PC-9 (cell line): ENCODE results near the gene VSIG8. TPM values are rescaled to one million over a fixed set of nuclear protein-coding genes. Genes with fewer than 3 reads are reported as not detected.

Source experiments
- BruUV-seq: library from RNA; stranded (reverse); fragments of 400-500 nt; replicated peaks from 2 replicates; lab custom pipeline; 2021; lab: Mats Ljungman, UMichigan
- CTCF ChIA-PET: fragments of 300-600 bp; sonication (Branson Sonifier 250); formaldehyde crosslinking; loops from one replicate; lab custom pipeline; 2022; ENCODE audit warnings: antibody characterized with exemption; lab: Charles Lee
- POLR2A ChIA-PET: fragments of 300-600 bp; sonication (Branson Sonifier 250); formaldehyde crosslinking; loops from one replicate; lab custom pipeline; 2022; ENCODE audit warnings: antibody characterized with exemption; ENCODE audit not compliant: unreplicated experiment; lab: Charles Lee
- DNase-seq, 2 experiments: peaks; one replicate each; pipeline versions ENCODE4 v3.0.0 to v3.0.0-alpha.2; 2015 to 2022; ENCODE audit warnings: mixed read lengths in 1 of 2
- H2AFZ ChIP-seq: fragments of 200-600 bp; sonication (generic); 2 replicates; pipeline ENCODE4 v1.8.1; 2017; ENCODE audit warnings: antibody characterized with exemption
- H3F3A ChIP-seq: fragments of 200-600 bp; sonication (generic); 2 replicates; pipeline ENCODE4 v1.8.1; 2017; ENCODE audit warnings: antibody characterized with exemption, mild to moderate bottlenecking, low read depth; ENCODE audit not compliant: insufficient read depth
- H3K27ac ChIP-seq: fragments of 200-600 bp; sonication (generic); 2 replicates; pipeline ENCODE4 v1.6.1; 2016; ENCODE audit warnings: mixed run types
- H3K27me3 ChIP-seq: fragments of 200-600 bp; sonication (generic); 2 replicates; pipeline ENCODE4 v1.6.1; 2016; ENCODE audit warnings: low read depth, mixed run types; ENCODE audit not compliant: insufficient read depth
- H3K36me3 ChIP-seq: fragments of 200-600 bp; sonication (generic); 2 replicates; pipeline ENCODE4 v1.6.1; 2016; ENCODE audit warnings: low read depth, mixed run types
- H3K4me1 ChIP-seq: fragments of 200-600 bp; sonication (generic); replicated peaks from 2 replicates; pipeline ENCODE4 v1.6.1; 2016; ENCODE audit warnings: mixed run types; ENCODE audit not compliant: insufficient read depth
- H3K4me2 ChIP-seq: fragments of 200-600 bp; sonication (generic); 2 replicates; pipeline ENCODE4 v1.6.1; 2017; ENCODE audit warnings: mixed run types
- H3K4me3 ChIP-seq: fragments of 200-600 bp; sonication (generic); 2 replicates; pipeline ENCODE4 v1.6.1; 2016; ENCODE audit warnings: mixed run types
- H3K79me2 ChIP-seq: fragments of 200-600 bp; sonication (generic); 2 replicates; pipeline ENCODE4 v1.6.1; 2017; ENCODE audit warnings: low read depth, mixed run types
- H3K9me2 ChIP-seq: fragments of 200-600 bp; sonication (generic); 2 replicates; pipeline ENCODE4 v1.8.1; 2017; ENCODE audit warnings: mild to moderate bottlenecking; ENCODE audit not compliant: insufficient read depth
- H3K9me3 ChIP-seq: fragments of 200-600 bp; sonication (generic); 2 replicates; pipeline ENCODE4 v1.8.1; 2016; ENCODE audit warnings: low read depth; ENCODE audit not compliant: insufficient read depth
- H4K20me1 ChIP-seq: fragments of 200-600 bp; sonication (generic); 2 replicates; pipeline ENCODE4 v1.8.1; 2017; ENCODE audit not compliant: insufficient read depth
- CTCF ChIP-seq: fragments of 200-600 bp; sonication (generic); conservative IDR thresholded peaks from 2 replicates; pipeline ENCODE4 v1.6.1; 2017; ENCODE audit warnings: mixed run types, antibody characterized with exemption, mild to moderate bottlenecking, moderate library complexity
- EZH2 ChIP-seq: fragments of 200-600 bp; sonication (generic); IDR thresholded peaks from 2 replicates; pipeline ENCODE4 v1.8.0; 2017; ENCODE audit warnings: antibody characterized with exemption, low read depth
- intact Hi-C: fragments of 100-400 bp; cut with micrococcal nuclease; formaldehyde crosslinking; loops from one replicate; pipeline ENCODE4 v1.10.0; 2022; ENCODE audit not compliant: unreplicated experiment
- total RNA-seq: library from RNA; stranded (reverse); gene quantifications from 2 replicates; pipeline ENCODE4 v1.2.3, GENCODE V29; 2021

Gene VSIG8
- total RNA-seq, 1 experiment from 2014 or later: not detected

GRCh38 chr1:159864262-159864661, 1.8 kb upstream of the VSIG8 start:
- H2AFZ ChIP-seq: no peak overlapping the region
- no peaks in the 10 kb centered on the region for H4K20me1 ChIP-seq
- no peak overlapping the region for H3K4me3 ChIP-seq
- ChIA-PET CTCF (no interaction called here), POLR2A (no interaction called here)
- H3K4me1 ChIP-seq: peaks cover 8% of the 10 kb centered on the region
- no peaks in the 10 kb centered on the region for H3K27me3 ChIP-seq
- no TSS peak for BruUV-seq
- H3F3A ChIP-seq: no peaks in the 10 kb centered on the region
- H3K27ac ChIP-seq: no peak overlapping the region
- no peak for DNase-seq
- H3K79me2 ChIP-seq: no peaks in the 10 kb centered on the region
- H3K36me3 ChIP-seq: no peaks in the 10 kb centered on the region
- no peaks in the 10 kb centered on the region for H3K9me3 ChIP-seq
- intact Hi-C loops: no loop called here
- H3K4me2 ChIP-seq: no peak overlapping the region
- no peaks in the 10 kb centered on the region for H3K9me2 ChIP-seq
- no peak for TF ChIP-seq EZH2
- TF ChIP-seq CTCF: no peak

- TF ChIP-seq CTCF (no peak), EZH2 (no peak)
- Histone ChIP-seq H3K9me3 (no peaks in the 10 kb centered on the region), H3K4me3 (no peak overlapping the region), H3K27ac (no peak overlapping the region), H3K9me2 (no peaks in the 10 kb centered on the region), H3K27me3 (no peaks in the 10 kb centered on the region), H2AFZ (no peak overlapping the region), H3K4me2 (no peak overlapping the region), H3K79me2 (no peaks in the 10 kb centered on the region), H3K4me1 (no peaks in the 10 kb centered on the region), H4K20me1 (no peaks in the 10 kb centered on the region), H3F3A (peaks cover 1% of the 10 kb centered on the region; the same call in 1 of the 2 replicates), H3K36me3 (no peaks in the 10 kb centered on the region)
- BruUV-seq: no TSS peak
- ChIA-PET CTCF (interaction anchor here (0.7 kb wide), 1 partner anchor 144 kb away, joined by 5 read pairs; no protein-coding TSS in a partner anchor), POLR2A (no interaction called here)
- intact Hi-C loops: no loop called here
- DNase-seq: no peak
These were observed 426 bp downstream of the VSIG8 start for GRCh38 chr1:159862031-159862430.

GRCh38 chr1:159861218-159861617, 1.2 kb downstream of the VSIG8 start:
- no TSS peak for BruUV-seq
- H4K20me1 ChIP-seq: no peaks in the 10 kb centered on the region
- H3K4me1 ChIP-seq: no peaks in the 10 kb centered on the region
- H3K9me2 ChIP-seq: no peaks in the 10 kb centered on the region
- no peaks in the 10 kb centered on the region for H3K9me3 ChIP-seq
- no peak overlapping the region for H3K4me3 ChIP-seq
- ChIA-PET POLR2A (no interaction called here), CTCF (no interaction called here)
- DNase-seq: no peak
- H3K27me3 ChIP-seq: no peaks in the 10 kb centered on the region
- H3F3A ChIP-seq: peaks cover 7% of the 10 kb centered on the region; the same call in 1 of the 2 replicates
- intact Hi-C loops: no loop called here
- no peak overlapping the region for H3K27ac ChIP-seq
- no peak overlapping the region for H3K4me2 ChIP-seq
- H3K36me3 ChIP-seq: no peaks in the 10 kb centered on the region
- no peak overlapping the region for H2AFZ ChIP-seq
- H3K79me2 ChIP-seq: no peaks in the 10 kb centered on the region
- no peak for TF ChIP-seq CTCF
- no peak for TF ChIP-seq EZH2
